SK-N-SH (cell line): ENCODE measurements around the gene ZNHIT2. TPM values are rescaled to one million over a fixed set of nuclear protein-coding genes. Genes with fewer than 3 reads are reported as not detected.
A peak's percentile ranks its signal among the peaks of the same experiment; 100 is the strongest.

Source experiments
- CTCF ChIA-PET: fragments of 300-600, 350-600 bp; formaldehyde crosslinking; extraction: SDS; loops from one replicate; lab custom pipeline; 2021; lab: Yijun Ruan, JAX
- POLR2A ChIA-PET: fragments of 350-600 bp; sonication (Branson Sonifier 250); formaldehyde crosslinking; extraction: SDS; loops from one replicate; lab custom pipeline; 2020; ENCODE audit warnings: antibody characterized with exemption, inconsistent platforms; lab: Yijun Ruan, JAX
- DNase-seq: peaks from one replicate; pipeline ENCODE4 v3.0.0; 2012
- H2AFZ ChIP-seq: fragments of 200-600 bp; sonication (generic); 2 replicates; pipeline ENCODE4 v1.8.1; 2016; ENCODE audit warnings: antibody characterized with exemption, mild to moderate bottlenecking, low read depth
- H3F3A ChIP-seq: fragments of 200-600 bp; sonication (generic); replicated peaks from 2 replicates; pipeline ENCODE3; 2016; ENCODE audit warnings: antibody characterized with exemption, mild to moderate bottlenecking; ENCODE audit not compliant: insufficient read depth
- H3K27ac ChIP-seq, 2 experiments: fragments of 200-500 bp in 1 of 2; fragments of 200-600 bp in 1 of 2; sonication (Bioruptor generic) in 1 of 2; sonication (generic), shearing (Covaris generic) in 1 of 2; 2 replicates each; pipeline versions ENCODE4 v1.5.1 to v1.6.1; 2014 to 2016; ENCODE audit warnings: low read depth in 2 of 2, inconsistent platforms in 1 of 2, low read length in 1 of 2, mild to moderate bottlenecking in 1 of 2, mixed read lengths in 1 of 2
- H3K27me3 ChIP-seq: fragments of 200-600 bp; sonication (generic), shearing (Covaris generic); 2 replicates; pipeline ENCODE4 v1.6.1; 2016; ENCODE audit warnings: mixed run types; ENCODE audit not compliant: insufficient read depth
- H3K36me3 ChIP-seq, 2 experiments: fragments of 200-500 bp in 1 of 2; fragments of 200-600 bp in 1 of 2; sonication (Bioruptor generic) in 1 of 2; sonication (generic) in 1 of 2; replicated peaks in 1 of 2; 2 replicates each; pipeline versions ENCODE3 to v1.5.1; 2014 to 2016; ENCODE audit warnings: low read length in 1 of 2, mild to moderate bottlenecking in 1 of 2; ENCODE audit not compliant: insufficient read depth in 2 of 2, control insufficient read depth in 1 of 2
- H3K4me1 ChIP-seq, 2 experiments: fragments of 200-500 bp in 1 of 2; fragments of 200-600 bp in 1 of 2; sonication (Bioruptor generic) in 1 of 2; sonication (generic), shearing (Covaris generic) in 1 of 2; 2 replicates each; pipeline versions ENCODE4 v1.5.1 to v1.6.1; 2014 to 2016; ENCODE audit warnings: low read depth in 1 of 2, low read length in 1 of 2, mixed run types in 1 of 2; ENCODE audit not compliant: insufficient read depth in 2 of 2, control insufficient read depth in 1 of 2
- H3K4me2 ChIP-seq: fragments of 200-600 bp; sonication (generic), shearing (Covaris generic); 2 replicates; pipeline ENCODE4 v1.6.1; 2017; ENCODE audit warnings: mixed run types
- H3K4me3 ChIP-seq, 2 experiments: fragments of 200-500 bp in 1 of 2; fragments of 200-600 bp in 1 of 2; sonication (Bioruptor generic) in 1 of 2; sonication (generic), shearing (Covaris generic) in 1 of 2; 2 replicates each; pipeline versions ENCODE4 v1.5.1 to v1.8.1; 2014 to 2016; ENCODE audit warnings: low read depth in 2 of 2, inconsistent platforms in 1 of 2, low read length in 1 of 2, mild to moderate bottlenecking in 1 of 2, mixed read lengths in 1 of 2, moderate library complexity in 1 of 2
- H3K79me2 ChIP-seq: fragments of 200-600 bp; sonication (generic); 2 replicates; pipeline ENCODE4 v1.8.1; 2017; ENCODE audit warnings: mild to moderate bottlenecking; ENCODE audit not compliant: insufficient read depth
- H3K9ac ChIP-seq: fragments of 200-600 bp; sonication (generic); 2 replicates; pipeline ENCODE4 v1.6.1; 2017; ENCODE audit warnings: mixed run types
- H3K9me2 ChIP-seq: fragments of 200-600 bp; sonication (generic); 2 replicates; pipeline ENCODE4 v1.6.1; 2017; ENCODE audit warnings: mixed run types
- H3K9me3 ChIP-seq: fragments of 200-600 bp; sonication (generic); 2 replicates; pipeline ENCODE4 v1.6.1; 2017; ENCODE audit warnings: mixed run types, mild to moderate bottlenecking, moderate library complexity
- H4K20me1 ChIP-seq: fragments of 200-600 bp; sonication (generic); 2 replicates; pipeline ENCODE4 v1.6.1; 2017; ENCODE audit warnings: mild to moderate bottlenecking, mixed run types; ENCODE audit not compliant: insufficient read depth
- ELF1 ChIP-seq: IDR thresholded peaks from 2 replicates; pipeline ENCODE4 v1.4.0; 2012
- EZH2phosphoT487 ChIP-seq: fragments of 200-600 bp; sonication (generic); IDR thresholded peaks from 2 replicates; pipeline ENCODE4 v1.6.1; 2017; ENCODE audit warnings: low read depth, mixed run types, mild to moderate bottlenecking, antibody characterized with exemption, moderate library complexity, borderline replicate concordance
- FOXM1 ChIP-seq: IDR thresholded peaks from 2 replicates; pipeline ENCODE4 v1.4.0; 2012; ENCODE audit warnings: low read depth, mild to moderate bottlenecking
- GABPA ChIP-seq: IDR thresholded peaks from 2 replicates; pipeline ENCODE4 v1.4.0; 2012; ENCODE audit warnings: low read depth, mild to moderate bottlenecking
- MEF2A ChIP-seq: IDR thresholded peaks from 2 replicates; pipeline ENCODE4 v1.4.0; 2012; ENCODE audit warnings: low read depth, borderline replicate concordance
- MXI1 ChIP-seq: IDR thresholded peaks from 2 replicates; pipeline ENCODE4 v1.6.1; 2012; ENCODE audit warnings: mild to moderate bottlenecking, low read depth, low read length, improper control_type of control experiment
- NFIC ChIP-seq: IDR thresholded peaks from 2 replicates; pipeline ENCODE4 v1.4.0; 2012; ENCODE audit warnings: borderline replicate concordance
- POLR2AphosphoS5 ChIP-seq: IDR thresholded peaks from 2 replicates; pipeline ENCODE4 v1.6.1; 2012; ENCODE audit warnings: low read depth, low read length
- RAD21 ChIP-seq: IDR thresholded peaks from 2 replicates; pipeline ENCODE4 v1.6.1; 2012; ENCODE audit warnings: mild to moderate bottlenecking, low read length
- RXRA ChIP-seq: IDR thresholded peaks from 2 replicates; pipeline ENCODE4 v1.4.0; 2012; ENCODE audit warnings: low read depth, mild to moderate bottlenecking, borderline replicate concordance
- TCF12 ChIP-seq: IDR thresholded peaks from 2 replicates; pipeline ENCODE4 v1.4.0; 2012
- TEAD4 ChIP-seq: IDR thresholded peaks from 2 replicates; pipeline ENCODE4 v1.4.0; 2012; ENCODE audit warnings: mild to moderate bottlenecking, borderline replicate concordance; ENCODE audit not compliant: insufficient read depth
- YY1 ChIP-seq: IDR thresholded peaks from 2 replicates; pipeline ENCODE4 v1.4.0; 2012; ENCODE audit warnings: low read depth, mild to moderate bottlenecking
- WGBS: methylation state at CpG from one replicate; pipeline ENCODE4 v1.1.6; 2017; ENCODE audit warnings: low lambda C conversion rate; 5-methylcytosine and 5-hydroxymethylcytosine counted together
- polyA plus RNA-seq, 3 experiments: library from polyadenylated mRNA; depleted of rRNA; stranded (reverse); fragments of >200 nt; gene quantifications; 2 replicates each; pipeline ENCODE4 v1.2.3, GENCODE V29; 2012
- TF ChIP-seq, protein P1 (sequence below): IDR thresholded peaks from 2 replicates; pipeline ENCODE4 v1.4.0; 2012; ENCODE audit warnings: low read depth, borderline replicate concordance
- TF ChIP-seq, protein P2 (sequence below): fragments of 200-600 bp; sonication (generic); IDR thresholded peaks from 2 replicates; pipeline ENCODE4 v1.6.1; 2017; ENCODE audit warnings: antibody characterized with exemption, mild to moderate bottlenecking, moderate library complexity
- TF ChIP-seq, protein P3 (sequence below): IDR thresholded peaks from 2 replicates; pipeline ENCODE4 v1.4.0; 2012; ENCODE audit warnings: low read depth

The ZNHIT2 gene
- polyA plus RNA-seq, 1 of the 3 experiments (the other 2 are of a cell fraction) = 5.6 TPM

DNA sequence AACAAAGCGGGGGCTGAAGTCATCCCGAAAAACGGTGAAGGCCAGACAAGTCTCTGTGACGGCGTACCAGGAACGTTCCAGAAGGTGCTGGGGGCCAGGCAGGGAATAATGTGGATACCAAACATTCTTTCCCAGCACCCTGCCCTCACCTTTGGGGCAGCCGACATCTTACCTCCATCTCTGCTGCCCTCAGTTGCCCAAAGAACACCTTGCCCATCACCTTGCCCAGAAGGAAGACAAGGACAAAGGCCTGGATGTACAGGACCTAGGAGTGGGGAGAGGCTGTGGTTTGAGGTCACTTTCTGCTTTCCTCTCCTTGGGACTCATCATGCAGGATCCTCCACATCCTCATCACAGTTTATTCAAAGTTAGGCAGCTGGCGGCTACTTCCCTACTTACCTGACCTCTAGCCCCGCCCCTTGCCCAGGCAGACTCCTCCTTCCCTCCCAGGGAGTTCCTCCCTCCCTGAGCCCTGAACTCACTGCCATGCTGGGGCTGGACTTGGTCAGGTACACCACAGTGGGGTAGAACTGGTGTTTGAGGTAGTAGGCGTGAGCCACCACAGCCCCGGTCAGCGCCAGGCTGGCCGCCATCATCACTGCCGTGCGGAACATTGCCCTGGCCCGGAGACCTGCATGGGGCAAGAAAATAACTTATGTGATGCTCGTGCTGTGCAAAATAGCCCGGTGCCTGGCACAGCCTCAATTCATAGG, 15.6 kb upstream of the ZNHIT2 start:
- H2AFZ ChIP-seq = no peak overlapping the region
- H3K9me3 ChIP-seq = no peaks in the 10 kb centered on the region
- TF ChIP-seq EZH2phosphoT487 = no peak
- TF ChIP-seq MEF2A = no peak
- no peak for TF ChIP-seq POLR2AphosphoS5
- TF ChIP-seq TCF12 = no peak
- TF ChIP-seq, protein P1, sequence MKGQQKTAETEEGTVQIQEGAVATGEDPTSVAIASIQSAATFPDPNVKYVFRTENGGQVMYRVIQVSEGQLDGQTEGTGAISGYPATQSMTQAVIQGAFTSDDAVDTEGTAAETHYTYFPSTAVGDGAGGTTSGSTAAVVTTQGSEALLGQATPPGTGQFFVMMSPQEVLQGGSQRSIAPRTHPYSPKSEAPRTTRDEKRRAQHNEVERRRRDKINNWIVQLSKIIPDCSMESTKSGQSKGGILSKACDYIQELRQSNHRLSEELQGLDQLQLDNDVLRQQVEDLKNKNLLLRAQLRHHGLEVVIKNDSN = no peak
- no peak for TF ChIP-seq RXRA
- TF ChIP-seq, protein P2, sequence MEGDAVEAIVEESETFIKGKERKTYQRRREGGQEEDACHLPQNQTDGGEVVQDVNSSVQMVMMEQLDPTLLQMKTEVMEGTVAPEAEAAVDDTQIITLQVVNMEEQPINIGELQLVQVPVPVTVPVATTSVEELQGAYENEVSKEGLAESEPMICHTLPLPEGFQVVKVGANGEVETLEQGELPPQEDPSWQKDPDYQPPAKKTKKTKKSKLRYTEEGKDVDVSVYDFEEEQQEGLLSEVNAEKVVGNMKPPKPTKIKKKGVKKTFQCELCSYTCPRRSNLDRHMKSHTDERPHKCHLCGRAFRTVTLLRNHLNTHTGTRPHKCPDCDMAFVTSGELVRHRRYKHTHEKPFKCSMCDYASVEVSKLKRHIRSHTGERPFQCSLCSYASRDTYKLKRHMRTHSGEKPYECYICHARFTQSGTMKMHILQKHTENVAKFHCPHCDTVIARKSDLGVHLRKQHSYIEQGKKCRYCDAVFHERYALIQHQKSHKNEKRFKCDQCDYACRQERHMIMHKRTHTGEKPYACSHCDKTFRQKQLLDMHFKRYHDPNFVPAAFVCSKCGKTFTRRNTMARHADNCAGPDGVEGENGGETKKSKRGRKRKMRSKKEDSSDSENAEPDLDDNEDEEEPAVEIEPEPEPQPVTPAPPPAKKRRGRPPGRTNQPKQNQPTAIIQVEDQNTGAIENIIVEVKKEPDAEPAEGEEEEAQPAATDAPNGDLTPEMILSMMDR = no peak
- H3K27ac ChIP-seq = no peak overlapping the region; a peak in 1 of 4 replicates
- H3F3A ChIP-seq = no peaks in the 10 kb centered on the region
- no peaks in the 10 kb centered on the region for H3K27me3 ChIP-seq
- H3K9ac ChIP-seq = peak overlapping the region; percentile 95; the same call in 1 of the 2 replicates
- WGBS = 45% methylated on average over 14 of the region's 18 CpGs
- no peaks in the 10 kb centered on the region for H3K9me2 ChIP-seq
- peaks cover 28% of the 10 kb centered on the region; the same call in 1 of the 2 replicates for H3K79me2 ChIP-seq
- H3K4me1 ChIP-seq = peaks cover 0 to 28% of the 10 kb centered on the region in 2 experiments; a peak in 2 of 4 replicates
- DNase-seq = peak; percentile 62
- H4K20me1 ChIP-seq = no peaks in the 10 kb centered on the region; the same call in 1 of the 2 replicates
- peak overlapping the region; percentile 92 for H3K4me2 ChIP-seq
- H3K4me3 ChIP-seq = peak overlapping the region; percentile 88 to 96
- POLR2A ChIA-PET = interaction anchor here (0.5 to 2.9 kb wide), 2 partner anchors 11 to 59 kb away, joined by 3 to 20 read pairs; partner anchors contain the start of genes FAU and MRPL49
- peaks cover 19 to 42% of the 10 kb centered on the region in 2 experiments for H3K36me3 ChIP-seq
- CTCF ChIA-PET = interaction anchor here (0.6 to 2.7 kb wide), 7 partner anchors 11 to 205 kb away, joined by 3 to 23 read pairs (median 6); partner anchors contain the start of genes CAPN1, FAU, MRPL49 and POLA2

DNA sequence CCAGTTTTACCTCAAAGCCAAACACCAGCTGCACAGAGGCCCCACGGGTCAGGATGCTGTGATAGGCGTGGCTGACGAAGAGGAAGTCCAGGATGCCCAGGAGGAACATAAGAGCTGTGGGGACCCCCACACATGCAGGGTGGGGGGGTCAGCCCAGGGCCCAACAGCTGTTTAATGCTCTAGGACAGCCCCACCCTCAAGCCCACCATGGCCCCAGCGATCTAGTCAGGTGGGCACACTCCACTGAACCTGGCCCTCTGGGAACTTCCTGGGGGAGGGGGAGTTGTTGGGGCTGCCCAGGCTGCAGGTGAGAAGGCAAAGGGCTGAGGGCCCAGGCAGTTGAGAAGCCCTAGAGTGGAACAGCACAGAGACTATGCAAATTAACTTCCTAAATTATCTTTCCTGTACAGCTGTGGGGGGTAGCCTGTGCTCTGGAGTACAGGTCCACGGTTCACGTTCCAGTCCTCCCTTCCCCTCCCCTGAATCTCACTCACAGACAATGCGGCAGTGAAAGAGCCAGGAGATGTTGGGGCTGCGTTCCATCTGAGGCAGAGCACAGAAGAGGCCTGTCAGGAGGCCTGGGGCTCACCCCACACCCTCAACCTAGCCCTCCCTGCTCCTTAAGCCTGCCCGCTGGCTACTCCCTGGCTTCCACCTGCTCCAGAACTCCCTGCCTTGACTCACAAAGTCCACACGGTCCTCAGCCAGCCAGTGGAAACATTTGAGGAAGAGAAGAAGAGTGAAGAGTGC, 14.9 kb upstream of the ZNHIT2 start:
- H3K9me3 ChIP-seq = no peaks in the 10 kb centered on the region
- POLR2A ChIA-PET = interaction anchor here (1.1 to 1.4 kb wide), 2 partner anchors 10 to 15 kb away, joined by 3 to 8 read pairs; partner anchors contain the start of genes FAU, MRPL49 and ZNHIT2
- peaks cover 0 to 28% of the 10 kb centered on the region in 2 experiments; a peak in 2 of 4 replicates for H3K4me1 ChIP-seq
- peaks cover 28% of the 10 kb centered on the region; the same call in 1 of the 2 replicates for H3K79me2 ChIP-seq
- peak overlapping the region; percentile 92 for H3K4me2 ChIP-seq
- H3F3A ChIP-seq = peaks cover 3% of the 10 kb centered on the region
- H4K20me1 ChIP-seq = no peaks in the 10 kb centered on the region; the same call in 1 of the 2 replicates
- TF ChIP-seq TEAD4 (no peak), MXI1 (no peak), RAD21 (no peak), ELF1 (no peak), FOXM1 (no peak), RXRA (no peak), YY1 (no peak), GABPA (no peak), NFIC (no peak)
- TF ChIP-seq, protein P3, sequence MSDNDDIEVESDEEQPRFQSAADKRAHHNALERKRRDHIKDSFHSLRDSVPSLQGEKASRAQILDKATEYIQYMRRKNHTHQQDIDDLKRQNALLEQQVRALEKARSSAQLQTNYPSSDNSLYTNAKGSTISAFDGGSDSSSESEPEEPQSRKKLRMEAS = no peak
- TF ChIP-seq, protein P1 = no peak
- no peak overlapping the region for H2AFZ ChIP-seq
- H3K4me3 ChIP-seq = peak overlapping the region in 1 of 2 experiments; percentile 96; a peak in 1 of 4 replicates
- no peak for DNase-seq
- no peaks in the 10 kb centered on the region for H3K27me3 ChIP-seq
- peaks cover 19 to 49% of the 10 kb centered on the region in 2 experiments for H3K36me3 ChIP-seq
- no peaks in the 10 kb centered on the region for H3K9me2 ChIP-seq
- CTCF ChIA-PET = interaction anchor here (2.4 to 4.3 kb wide), 3 partner anchors 15 to 22 kb away, joined by 6 to 23 read pairs (median 22); partner anchors contain the start of genes TM7SF2 and ZNHIT2
- WGBS = 91% methylated on average over 9 of the region's 10 CpGs
- H3K9ac ChIP-seq = no peak overlapping the region; the same call in 1 of the 2 replicates
- H3K27ac ChIP-seq = no peak overlapping the region
